Kidney (tissue), 14 donors: ENCODE results near the gene HAO2. TPM values are rescaled to one million over a fixed set of nuclear protein-coding genes. Genes with fewer than 3 reads are reported as not detected.

Source experiments
- DNase-seq, 5 donors: peaks; one replicate each; pipeline ENCODE4 v3.0.0-alpha.2; 2013 to 2020
- FAIRE-seq: peaks from 2 replicates; lab custom pipeline; 2012; peaks lifted over from hg19 to GRCh38; lab: Jason Lieb, UNC
- H3K27ac ChIP-seq, 2 donors: one replicate each; pipeline ENCODE4 v1.7.0; 2013; ENCODE audit warnings: low read depth in 2 of 2, low read length in 2 of 2, inconsistent platforms in 1 of 2
- H3K27me3 ChIP-seq: one replicate; pipeline ENCODE4 v1.7.1; 2013; ENCODE audit warnings: low read length, inconsistent platforms; ENCODE audit not compliant: control insufficient read depth, insufficient read depth
- H3K36me3 ChIP-seq, 3 donors: one replicate each; pipeline versions ENCODE4 v1.7.0 to v1.7.1; 2013; ENCODE audit warnings: low read length in 3 of 3, control low read depth in 1 of 3, inconsistent platforms in 1 of 3; ENCODE audit not compliant: insufficient read depth in 3 of 3, control insufficient read depth in 2 of 3
- H3K4me1 ChIP-seq, 3 donors: one replicate each; pipeline versions ENCODE4 v1.7.0 to v1.7.1; 2013; ENCODE audit warnings: low read length in 3 of 3, inconsistent platforms in 1 of 3, low read depth in 1 of 3; ENCODE audit not compliant: control insufficient read depth in 2 of 3, insufficient read depth in 2 of 3
- H3K4me3 ChIP-seq, 3 donors: one replicate each; pipeline versions ENCODE4 v1.7.0 to v1.8.1; 2013; ENCODE audit warnings: low read length in 3 of 3, control low read depth in 1 of 3, inconsistent platforms in 1 of 3
- H3K9ac ChIP-seq, 3 donors: one replicate each; pipeline versions ENCODE4 v1.7.0 to v1.7.1; 2013; ENCODE audit warnings: low read length in 3 of 3, control low read depth in 1 of 3, inconsistent platforms in 1 of 3
- H3K9me3 ChIP-seq, 3 donors: one replicate each; pipeline versions ENCODE4 v1.7.0 to v1.7.1; 2013; ENCODE audit warnings: low read length in 3 of 3, control low read depth in 1 of 3, inconsistent platforms in 1 of 3; ENCODE audit not compliant: control insufficient read depth in 2 of 3, insufficient read depth in 1 of 3
- intact Hi-C: fragments of 100-400 bp; cut with DNase I; formaldehyde crosslinking; loops from one replicate; pipeline ENCODE4 v1.11.1; 2022
- polyA plus RNA-seq: library from polyadenylated mRNA; stranded (reverse); fragments of 350-450 nt; fragmentation: Illumina TruSeq; extraction: RNeasy Lipid Tissue Mini Kit (QIAGEN cat#74804); gene quantifications from one replicate; pipeline ENCODE4 v1.2.3, GENCODE V29; 2014; ENCODE audit warnings: low read depth, low replicate concordance; ENCODE audit not compliant: insufficient read depth
- total RNA-seq: library from RNA; stranded (reverse); fragmentation: NEBNext Ultra II Directional; extraction: Animal tissue kit (Norgen Biotek cat#: 25700); gene quantifications from one replicate; pipeline ENCODE4 v1.2.1, GENCODE V29; 2021
- TF ChIP-seq, protein P1 (sequence below): IDR thresholded peaks from 3 replicates; pipeline ENCODE4 v1.5.1; 2012; ENCODE audit warnings: mild to moderate bottlenecking, moderate library complexity, borderline replicate concordance; ENCODE audit not compliant: insufficient read depth; ENCODE audit errors: extremely low read depth
- donor health status: control.
- donor health status: control.
- donor health status: control.
- donor health status: control.
- donor health status: control.
- donor health status: DM: yes; HTN: yes; CAD: no.
- donor health status: Normal renal cell carcinoma (clear cell type).

HAO2 gene
- total and polyA plus RNA-seq, 2 donors from 2014 or later = 1.9 to 183 TPM

GRCh38 chr1:119414950-119415349 lies 46.4 kb downstream of the HAO2 start, which contains the start of gene HSD3B2:
Gene HSD3B2, plus strand, starts transcription at chr1:119415150. Its CDS starts 270 bp downstream, at chr1:119415420.
- H3K9me3 ChIP-seq = no peaks in the 10 kb centered on the region
- H3K36me3 ChIP-seq = no peaks in the 10 kb centered on the region
- intact Hi-C loops = no loop called here
- H3K27me3 ChIP-seq = no peaks in the 10 kb centered on the region
- H3K4me3 ChIP-seq = no peak within 1 kb of the TSS
- no peaks in the 10 kb centered on the region for H3K4me1 ChIP-seq
- DNase-seq = no peak
- H3K27ac ChIP-seq = no peak within 1 kb of the TSS
- TF ChIP-seq, protein P1, sequence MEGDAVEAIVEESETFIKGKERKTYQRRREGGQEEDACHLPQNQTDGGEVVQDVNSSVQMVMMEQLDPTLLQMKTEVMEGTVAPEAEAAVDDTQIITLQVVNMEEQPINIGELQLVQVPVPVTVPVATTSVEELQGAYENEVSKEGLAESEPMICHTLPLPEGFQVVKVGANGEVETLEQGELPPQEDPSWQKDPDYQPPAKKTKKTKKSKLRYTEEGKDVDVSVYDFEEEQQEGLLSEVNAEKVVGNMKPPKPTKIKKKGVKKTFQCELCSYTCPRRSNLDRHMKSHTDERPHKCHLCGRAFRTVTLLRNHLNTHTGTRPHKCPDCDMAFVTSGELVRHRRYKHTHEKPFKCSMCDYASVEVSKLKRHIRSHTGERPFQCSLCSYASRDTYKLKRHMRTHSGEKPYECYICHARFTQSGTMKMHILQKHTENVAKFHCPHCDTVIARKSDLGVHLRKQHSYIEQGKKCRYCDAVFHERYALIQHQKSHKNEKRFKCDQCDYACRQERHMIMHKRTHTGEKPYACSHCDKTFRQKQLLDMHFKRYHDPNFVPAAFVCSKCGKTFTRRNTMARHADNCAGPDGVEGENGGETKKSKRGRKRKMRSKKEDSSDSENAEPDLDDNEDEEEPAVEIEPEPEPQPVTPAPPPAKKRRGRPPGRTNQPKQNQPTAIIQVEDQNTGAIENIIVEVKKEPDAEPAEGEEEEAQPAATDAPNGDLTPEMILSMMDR = no peak
- FAIRE-seq = no peak
- H3K9ac ChIP-seq = no peak within 1 kb of the TSS

DNA sequence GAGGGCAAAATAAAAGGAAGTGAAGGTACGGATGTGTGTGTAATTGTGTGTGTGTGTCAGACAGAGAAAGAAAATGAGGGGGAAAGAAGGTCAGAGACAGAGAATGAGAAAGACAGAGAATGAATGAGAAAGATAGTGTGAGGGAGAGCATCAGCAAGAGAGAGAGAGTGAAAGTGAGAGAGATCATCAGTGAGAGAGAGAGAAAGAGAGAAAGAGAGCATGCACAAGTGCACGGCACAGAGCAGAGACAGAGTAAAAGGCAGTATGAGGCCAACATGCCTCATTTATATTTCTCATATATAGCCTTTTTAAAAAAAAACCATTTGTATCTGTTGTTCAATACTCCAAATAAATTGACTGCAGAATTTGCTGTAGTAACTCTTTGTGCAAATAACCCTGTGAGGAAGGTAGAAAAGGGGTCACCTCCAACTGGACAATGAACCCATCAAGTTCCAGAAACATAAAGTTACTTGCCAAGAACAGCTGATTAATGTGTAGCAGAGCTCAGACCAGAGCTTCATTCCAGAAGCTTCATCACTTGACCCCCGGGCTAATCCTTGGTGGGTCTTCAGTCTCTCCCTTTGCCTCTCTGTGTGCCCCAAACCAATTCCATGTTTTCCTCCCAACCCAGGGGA lies 47.5 kb downstream of the HAO2 start:
- DNase-seq = no peak
- FAIRE-seq = no peak
- no peaks in the 10 kb centered on the region for H3K36me3 ChIP-seq

GRCh38 chr1:119419109-119419508 lies 50.5 kb downstream of the HAO2 start:
- TF ChIP-seq, protein P1 = no peak
- Histone ChIP-seq H3K9ac (no peak overlapping the region), H3K27ac (no peak overlapping the region), H3K4me3 (no peak overlapping the region), H3K27me3 (no peaks in the 10 kb centered on the region), H3K36me3 (no peaks in the 10 kb centered on the region), H3K9me3 (no peaks in the 10 kb centered on the region), H3K4me1 (no peaks in the 10 kb centered on the region)
- intact Hi-C loops = no loop called here
- FAIRE-seq (no peak), DNase-seq (no peak)

More for the DNA sequence above, 47.5 kb downstream of the HAO2 start:
- H3K27me3 ChIP-seq = no peaks in the 10 kb centered on the region
- TF ChIP-seq, protein P1 = no peak
- no peaks in the 10 kb centered on the region for H3K4me1 ChIP-seq
- no peak overlapping the region for H3K4me3 ChIP-seq
- intact Hi-C loops = no loop called here
- H3K9ac ChIP-seq = no peak overlapping the region
- H3K27ac ChIP-seq = no peak overlapping the region
- H3K9me3 ChIP-seq = no peaks in the 10 kb centered on the region

- no peaks in the 10 kb centered on the region for H3K9me3 ChIP-seq
- intact Hi-C loops = no loop called here
These were observed 52.1 kb downstream of the HAO2 start for GRCh38 chr1:119420638-119421037.

More at GRCh38 chr1:119420638-119421037, 52.1 kb downstream of the HAO2 start:
- TF ChIP-seq, protein P1 = no peak
- Histone ChIP-seq H3K4me3 (no peak overlapping the region), H3K9ac (no peak overlapping the region), H3K27ac (no peak overlapping the region), H3K4me1 (no peaks in the 10 kb centered on the region), H3K36me3 (no peaks in the 10 kb centered on the region), H3K27me3 (no peaks in the 10 kb centered on the region)
- DNase-seq (no peak), FAIRE-seq (no peak)
